Endothelial cell of umbilical vein (primary cell): ENCODE results near the gene CDC25A. TPM values are rescaled to one million over a fixed set of nuclear protein-coding genes. Genes with fewer than 3 reads are reported as not detected.

Source experiments
- BruUV-seq: library from RNA; stranded (reverse); fragments of 400-500 nt; replicated peaks from 2 replicates; lab custom pipeline; 2021; lab: Mats Ljungman, UMichigan
- CTCF ChIA-PET: fragments of 300-600, 350-600 bp; sonication (Branson Sonifier 250); formaldehyde crosslinking; loops from one replicate; lab custom pipeline; 2021; ENCODE audit warnings: antibody characterized with exemption, inconsistent platforms; lab: Charles Lee
- POLR2A ChIA-PET: fragments of 300-600, 350-600 bp; sonication (Branson Sonifier 250); formaldehyde crosslinking; loops from one replicate; lab custom pipeline; 2021; ENCODE audit warnings: antibody characterized with exemption, inconsistent platforms; lab: Charles Lee
- DNase-seq: peaks from one replicate; pipeline ENCODE4 v3.0.0-alpha.2; 2011; ENCODE audit warnings: low read depth, low spot score
- FAIRE-seq: peaks from 2 replicates; lab custom pipeline; 2011; peaks lifted over from hg19 to GRCh38; lab: Jason Lieb, UNC
- H2AFZ ChIP-seq: 2 replicates; pipeline ENCODE4 v1.6.0; 2012; ENCODE audit warnings: low read depth, low read length, control low read depth, inconsistent platforms
- H3K27ac ChIP-seq: 2 replicates; pipeline ENCODE4 v1.5.1; 2011; ENCODE audit warnings: low read depth, mild to moderate bottlenecking, control low read depth, low read length, moderate library complexity; ENCODE audit not compliant: insufficient read depth
- H3K27me3 ChIP-seq, 2 experiments: 2 replicates each; pipeline versions ENCODE4 v1.6.0 to v1.6.1; 2011; ENCODE audit warnings: low read length in 2 of 2, mixed read lengths in 1 of 2; ENCODE audit not compliant: control insufficient read depth in 2 of 2, insufficient read depth in 2 of 2
- H3K36me3 ChIP-seq, 2 experiments: 2 replicates in 1 of 2; 3 replicates in 1 of 2; pipeline ENCODE4 v1.5.1; 2011; ENCODE audit warnings: low read length in 2 of 2, mild to moderate bottlenecking in 1 of 2, moderate library complexity in 1 of 2; ENCODE audit not compliant: control insufficient read depth in 2 of 2, insufficient read depth in 2 of 2; ENCODE audit errors: extremely low read depth in 1 of 2
- H3K4me1 ChIP-seq: 3 replicates; pipeline ENCODE4 v1.5.1; 2011; ENCODE audit warnings: mild to moderate bottlenecking, low read length; ENCODE audit not compliant: control insufficient read depth, insufficient read depth; ENCODE audit errors: extremely low read depth
- H3K4me2 ChIP-seq: 2 replicates; pipeline ENCODE4 v1.6.1; 2011; ENCODE audit warnings: low read length, control low read depth, mixed read lengths; ENCODE audit not compliant: insufficient read depth
- H3K4me3 ChIP-seq, 3 experiments: fragments of 200-600 bp in 1 of 3; sonication (generic), shearing (Covaris generic) in 1 of 3; replicated peaks in 1 of 3; 2 replicates each; pipeline ENCODE4 v1.5.1; 2011 to 2016; ENCODE audit warnings: control low read depth in 3 of 3, low read length in 3 of 3, mild to moderate bottlenecking in 2 of 3, inconsistent platforms in 1 of 3, low read depth in 1 of 3, moderate library complexity in 1 of 3; ENCODE audit not compliant: insufficient read depth in 1 of 3
- H3K79me2 ChIP-seq: 2 replicates; pipeline ENCODE4 v1.6.0; 2012; ENCODE audit warnings: low read length, inconsistent platforms; ENCODE audit not compliant: control insufficient read depth, insufficient read depth
- H3K9ac ChIP-seq: replicated peaks from 2 replicates; pipeline ENCODE3; 2011; ENCODE audit warnings: low read length, control low read depth; ENCODE audit not compliant: insufficient read depth; ENCODE audit errors: extremely low read depth
- H3K9me1 ChIP-seq: replicated peaks from 3 replicates; pipeline ENCODE4 v1.6.0; 2011; ENCODE audit warnings: mild to moderate bottlenecking, low read length; ENCODE audit not compliant: control insufficient read depth, insufficient read depth; ENCODE audit errors: extremely low read depth
- H3K9me3 ChIP-seq: replicated peaks from 2 replicates; pipeline ENCODE4 v1.5.1; 2012; ENCODE audit warnings: low read length, inconsistent platforms; ENCODE audit not compliant: control insufficient read depth, insufficient read depth
- H4K20me1 ChIP-seq: replicated peaks from 2 replicates; pipeline ENCODE3; 2011; ENCODE audit warnings: mild to moderate bottlenecking, low read length; ENCODE audit not compliant: control insufficient read depth, insufficient read depth; ENCODE audit errors: extremely low read depth
- CTCF ChIP-seq, 2 donors: IDR thresholded peaks; 1 replicate in 1 of 2; 2 replicates in 1 of 2; pipeline ENCODE4 v1.5.1; 2011; ENCODE audit warnings: low read length in 2 of 2, mild to moderate bottlenecking in 2 of 2, moderate library complexity in 2 of 2, control low read depth in 1 of 2, inconsistent platforms in 1 of 2, low read depth in 1 of 2; ENCODE audit not compliant: insufficient read depth in 1 of 2; ENCODE audit errors: extremely low read depth in 1 of 2
- EZH2 ChIP-seq: IDR thresholded peaks from 2 replicates; pipeline ENCODE4 v1.6.1; 2012; ENCODE audit warnings: borderline replicate concordance, low read depth, mild to moderate bottlenecking, moderate library complexity, low read length, inconsistent platforms; ENCODE audit not compliant: severe bottlenecking
- FOS ChIP-seq: IDR thresholded peaks from 2 replicates; pipeline ENCODE4 v1.6.1; 2011; ENCODE audit warnings: mild to moderate bottlenecking, low read length, moderate library complexity, borderline replicate concordance; ENCODE audit not compliant: insufficient read depth
- GATA2 ChIP-seq: IDR thresholded peaks from 2 replicates; pipeline ENCODE4 v1.7.0; 2011; ENCODE audit warnings: low read depth, mild to moderate bottlenecking, moderate library complexity, mixed read lengths, low read length; ENCODE audit not compliant: insufficient read length, insufficient read depth
- JUN ChIP-seq: IDR thresholded peaks from 2 replicates; pipeline ENCODE4 v1.6.1; 2011; ENCODE audit warnings: borderline replicate concordance, low read depth; ENCODE audit not compliant: insufficient read length, insufficient read depth
- MAX ChIP-seq: IDR thresholded peaks from 2 replicates; pipeline ENCODE4 v1.6.1; 2011; ENCODE audit not compliant: insufficient read depth, insufficient read length
- MYC ChIP-seq: IDR thresholded peaks from one replicate; pipeline ENCODE4 v1.6.1; 2011; ENCODE audit warnings: mild to moderate bottlenecking, low read depth, low read length
- POLR2A ChIP-seq: IDR thresholded peaks from 2 replicates; pipeline ENCODE4 v1.6.1; 2012; ENCODE audit warnings: low read depth, mild to moderate bottlenecking, control low read depth, low read length
- POLR2AphosphoS5 ChIP-seq: IDR thresholded peaks from 2 replicates; pipeline ENCODE4 v1.6.1; 2012; ENCODE audit warnings: low read depth, mild to moderate bottlenecking, control low read depth, low read length, moderate library complexity; ENCODE audit not compliant: insufficient read depth
- dilution Hi-C: fragments of 300-500 bp; cut with MboI; formaldehyde crosslinking; loops from one replicate; pipeline ENCODE4 v1.15.0; 2019; ENCODE audit warnings: low sequenced_read_pairs; ENCODE audit not compliant: extremely low pct_ligation_motif_present
- intact Hi-C: fragments of 100-400 bp; cut with micrococcal nuclease; formaldehyde crosslinking; loops from one replicate; pipeline ENCODE4 v1.10.0; 2022
- polyA plus RNA-seq, 4 experiments: library from polyadenylated mRNA; depleted of rRNA in 3 of 4; stranded (reverse) in 3 of 4; unstranded in 1 of 4; fragments of >200 nt; gene quantifications; 2 replicates each; pipeline versions ENCODE4 v1.2.1 to v1.2.3, GENCODE V29; 2011 to 2012; ENCODE audit warnings: missing spikeins in 1 of 4
- total RNA-seq: library from RNA; stranded (reverse); gene quantifications from 2 replicates; pipeline ENCODE4 v1.2.3, GENCODE V29; 2021

CDC25A gene
- total and polyA plus RNA-seq, 2 donors (not counting 3 experiments of a cell fraction or from before 2014, with no cell fraction given) = 5.5 to 18.4 TPM

GRCh38 chr3:48185129-48185528 lies 3.1 kb downstream of the CDC25A start:
- ChIA-PET POLR2A (no interaction called here), CTCF (no interaction called here)
- TF ChIP-seq EZH2 (no peak), CTCF (IDR thresholded peaks at IDR 0.05; ENCODE audit: extremely low read depth in 1 of 2, insufficient read depth in 1 of 2, low read depth in 1 of 2, low read length in 2 of 2) (no peak), FOS (no peak), MAX (no peak), GATA2 (no peak), JUN (no peak), MYC (no peak), POLR2AphosphoS5 (no peak), POLR2A (no peak)
- no peak overlapping the region for H3K9ac ChIP-seq
- dilution Hi-C loops (no loop called here), intact Hi-C loops (no loop called here)
- H3K27ac ChIP-seq = no peak overlapping the region
- H3K9me3 ChIP-seq = no peaks in the 10 kb centered on the region
- peaks cover 5% of the 10 kb centered on the region for H3K4me1 ChIP-seq
- peaks cover 12 to 27% of the 10 kb centered on the region in 2 experiments for H3K36me3 ChIP-seq
- no peaks in the 10 kb centered on the region for H3K9me1 ChIP-seq
- H3K27me3 ChIP-seq = no peaks in the 10 kb centered on the region
- no peak overlapping the region for H2AFZ ChIP-seq
- DNase-seq = no peak
- H4K20me1 ChIP-seq = no peaks in the 10 kb centered on the region
- FAIRE-seq = no peak
- H3K4me2 ChIP-seq = no peak overlapping the region
- no peak overlapping the region for H3K4me3 ChIP-seq
- no TSS peak for BruUV-seq
- peaks cover 65% of the 10 kb centered on the region for H3K79me2 ChIP-seq
